K562 (cell line): Measurements from ENCODE around the gene APOM. TPM values are rescaled to one million over a fixed set of nuclear protein-coding genes. Genes with fewer than 3 reads are reported as not detected.

ENCODE experiments used
- ELF2 ChIP-seq: fragments of 250-450 bp; sonication (Bioruptor Pico); IDR thresholded peaks from 2 replicates; pipeline ENCODE4 v1.5.0; 2021; ENCODE audit warnings: mild to moderate bottlenecking
- GTF2B ChIP-seq: IDR thresholded peaks from 2 replicates; pipeline ENCODE4 v1.6.1; 2011; ENCODE audit not compliant: insufficient read length; ENCODE audit errors: extremely low read depth
- ZBTB11 ChIP-seq, 3 experiments: fragments of 200-800 bp in 1 of 3; fragments of 250-450 bp in 1 of 3; fragments of 450-650 bp in 1 of 3; sonication (Bioruptor Pico) in 1 of 3; sonication (Bioruptor generic) in 1 of 3; formaldehyde crosslinking in 1 of 3; IDR thresholded peaks; 2 replicates each; pipeline versions ENCODE4 v1.6.1 to v1.8.0; 2016 to 2022; ENCODE audit warnings: mild to moderate bottlenecking in 2 of 3, missing genetic modification characterization in 2 of 3, missing compliant biosample characterization in 1 of 3, moderate library complexity in 1 of 3
- ZNF140 ChIP-seq: fragments of 250-450 bp; sonication (Bioruptor Pico); IDR thresholded peaks from 2 replicates; pipeline ENCODE4 v1.8.0; 2021; ENCODE audit warnings: moderate library complexity, mild to moderate bottlenecking, inconsistent platforms
- polyA plus RNA-seq, 8 experiments: library from polyadenylated mRNA; depleted of rRNA in 4 of 8; stranded (reverse) in 5 of 8; unstranded in 3 of 8; fragments of >200 nt; fragmentation: Nextera tagmentation in 2 of 8; fragmentation: Illumina TruSeq in 1 of 8; extraction: Ambion mirVana in 2 of 8; extraction: Trizol in 1 of 8; gene quantifications; 2 replicates each; pipeline versions ENCODE4 v1.2.1 to v1.2.3, GENCODE V29; 2011 to 2014; ENCODE audit warnings: inconsistent platforms in 1 of 8, missing spikeins in 1 of 8
- total RNA-seq, 7 experiments: library from RNA; depleted of rRNA in 6 of 7; stranded (reverse); fragments of >200 nt in 6 of 7; fragmentation: Illumina TruSeq in 2 of 7; extraction: Trizol in 2 of 7; gene quantifications; 2 replicates each; pipeline versions ENCODE4 v1.2.1 to v1.2.3, GENCODE V29; 2011 to 2021; ENCODE audit warnings: low replicate concordance in 1 of 7
- TF ChIP-seq, protein P1 (sequence below): conservative IDR thresholded peaks from 2 replicates; pipeline ENCODE4 v1.6.1; 2011; ENCODE audit warnings: low read depth, mild to moderate bottlenecking, low read length; ENCODE audit not compliant: control insufficient read depth
- TF ChIP-seq, protein P2 (sequence below): fragments of 250-450 bp; sonication (Bioruptor Pico); IDR thresholded peaks from 2 replicates; pipeline ENCODE4 v1.4.0; 2020; ENCODE audit warnings: mild to moderate bottlenecking, moderate library complexity, borderline replicate concordance

Gene APOM
- total and polyA plus RNA-seq, 9 of the 15 experiments (the other 6 are each of a cell fraction or from before 2014, with no cell fraction given): 5.7 to 24.3 (median 10.4) TPM

- TF ChIP-seq, protein P1, sequence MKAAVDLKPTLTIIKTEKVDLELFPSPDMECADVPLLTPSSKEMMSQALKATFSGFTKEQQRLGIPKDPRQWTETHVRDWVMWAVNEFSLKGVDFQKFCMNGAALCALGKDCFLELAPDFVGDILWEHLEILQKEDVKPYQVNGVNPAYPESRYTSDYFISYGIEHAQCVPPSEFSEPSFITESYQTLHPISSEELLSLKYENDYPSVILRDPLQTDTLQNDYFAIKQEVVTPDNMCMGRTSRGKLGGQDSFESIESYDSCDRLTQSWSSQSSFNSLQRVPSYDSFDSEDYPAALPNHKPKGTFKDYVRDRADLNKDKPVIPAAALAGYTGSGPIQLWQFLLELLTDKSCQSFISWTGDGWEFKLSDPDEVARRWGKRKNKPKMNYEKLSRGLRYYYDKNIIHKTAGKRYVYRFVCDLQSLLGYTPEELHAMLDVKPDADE: peak; percentile 75; the same call in 1 of the 2 replicates
- peak in 1 of 3 experiments; percentile 22; a peak in 1 of 6 replicates for TF ChIP-seq ZBTB11 (CRISPR knock-in tag; IDR thresholded peaks at IDR 0.05)
- TF ChIP-seq, protein P2, sequence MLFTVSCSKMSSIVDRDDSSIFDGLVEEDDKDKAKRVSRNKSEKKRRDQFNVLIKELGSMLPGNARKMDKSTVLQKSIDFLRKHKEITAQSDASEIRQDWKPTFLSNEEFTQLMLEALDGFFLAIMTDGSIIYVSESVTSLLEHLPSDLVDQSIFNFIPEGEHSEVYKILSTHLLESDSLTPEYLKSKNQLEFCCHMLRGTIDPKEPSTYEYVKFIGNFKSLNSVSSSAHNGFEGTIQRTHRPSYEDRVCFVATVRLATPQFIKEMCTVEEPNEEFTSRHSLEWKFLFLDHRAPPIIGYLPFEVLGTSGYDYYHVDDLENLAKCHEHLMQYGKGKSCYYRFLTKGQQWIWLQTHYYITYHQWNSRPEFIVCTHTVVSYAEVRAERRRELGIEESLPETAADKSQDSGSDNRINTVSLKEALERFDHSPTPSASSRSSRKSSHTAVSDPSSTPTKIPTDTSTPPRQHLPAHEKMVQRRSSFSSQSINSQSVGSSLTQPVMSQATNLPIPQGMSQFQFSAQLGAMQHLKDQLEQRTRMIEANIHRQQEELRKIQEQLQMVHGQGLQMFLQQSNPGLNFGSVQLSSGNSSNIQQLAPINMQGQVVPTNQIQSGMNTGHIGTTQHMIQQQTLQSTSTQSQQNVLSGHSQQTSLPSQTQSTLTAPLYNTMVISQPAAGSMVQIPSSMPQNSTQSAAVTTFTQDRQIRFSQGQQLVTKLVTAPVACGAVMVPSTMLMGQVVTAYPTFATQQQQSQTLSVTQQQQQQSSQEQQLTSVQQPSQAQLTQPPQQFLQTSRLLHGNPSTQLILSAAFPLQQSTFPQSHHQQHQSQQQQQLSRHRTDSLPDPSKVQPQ (CRISPR knock-in tag): no peak
- TF ChIP-seq ELF2 (CRISPR knock-in tag): peak; percentile 87
- 0 out of 2 replicates have a peak, but pooled peaks have one; percentile 48 for TF ChIP-seq ZNF140 (CRISPR knock-in tag)
- TF ChIP-seq GTF2B: no peak
These were observed 4.1 kb downstream of the APOM start (continued) for GRCh38 chr6:31659649-31660380.
